NCI-H2227 (cell line): ENCODE measurements around the gene OPHN1.
"Not testable (repeated sequence)": the region's sequence is repeated elsewhere in the genome, so short reads cannot be mapped to it uniquely, and the experiment has no call there.

ENCODE experiments used
- DNase-seq: peaks from one replicate; lab custom pipeline; 2025; ENCODE audit not compliant: unreplicated experiment; lab: John Stamatoyannopoulos, UW

OPHN1 gene

DNA sequence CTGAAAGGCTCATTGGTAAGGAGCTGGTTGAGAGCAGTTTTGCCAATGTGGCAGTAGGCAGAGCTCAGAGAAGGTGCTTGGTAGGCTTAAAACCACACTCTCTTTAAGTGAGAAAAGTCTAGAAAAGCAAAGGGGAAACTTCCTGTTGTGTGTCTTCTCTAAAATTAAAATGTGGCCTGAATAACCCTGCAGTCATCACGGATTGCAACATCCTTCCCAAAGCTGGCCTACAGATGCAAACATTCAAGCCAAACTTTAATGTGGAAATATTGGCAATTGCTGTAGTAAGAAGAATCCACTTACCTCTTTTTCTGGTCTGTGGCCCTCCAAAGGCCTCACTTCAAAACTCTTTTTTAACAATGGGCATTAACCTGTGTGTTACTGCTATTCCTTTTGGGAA is 348.5 kb downstream of the OPHN1 start:
- DNase-seq, result no peak

- no peak for DNase-seq
Measured at GRCh38 chrX:68083510-68083909, 349.8 kb downstream of the OPHN1 start.

DNA sequence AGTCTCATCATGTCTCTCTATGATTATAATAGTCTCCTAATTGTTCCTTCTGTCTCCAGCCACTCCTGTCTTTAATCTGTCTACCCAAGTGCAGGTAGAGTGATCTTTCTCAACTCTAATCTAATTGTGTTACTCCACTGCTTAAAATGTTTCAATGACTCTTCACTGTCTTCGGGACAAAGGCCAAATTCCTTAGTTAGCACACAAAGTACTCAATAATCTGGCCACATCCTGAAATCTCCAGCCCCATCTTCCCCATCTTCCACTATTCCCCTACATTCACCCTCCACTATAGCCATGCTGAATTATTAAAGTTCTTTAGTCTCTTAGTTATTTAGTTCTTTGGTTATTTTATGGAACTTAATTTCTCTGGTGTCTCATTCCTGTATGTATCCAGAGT is 353.3 kb downstream of the OPHN1 start:
- no peak for DNase-seq

- DNase-seq, result not testable (repeated sequence)
Measured at GRCh38 chrX:68078801-68079200, 354.5 kb downstream of the OPHN1 start.

DNA sequence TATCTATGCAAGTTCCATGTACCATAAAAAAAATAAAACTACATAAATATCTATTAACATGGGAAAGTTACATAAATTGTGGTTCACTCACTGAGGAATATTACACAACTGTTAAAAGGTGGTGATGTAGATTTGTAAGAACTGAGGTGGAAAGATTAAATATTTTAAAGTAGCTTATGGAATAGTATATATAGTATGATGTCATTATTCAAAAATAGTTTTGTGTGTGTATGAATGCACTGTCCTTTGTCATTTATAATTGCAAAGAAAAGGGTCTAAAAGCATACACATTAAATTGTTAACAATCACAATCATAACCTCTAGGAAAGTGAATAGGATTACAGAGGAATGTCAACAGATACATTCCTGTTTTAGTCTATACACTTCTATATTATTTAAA is 355.9 kb downstream of the OPHN1 start:
- no peak for DNase-seq

- no peak for DNase-seq
Measured at GRCh38 chrX:68072041-68072440, 361.3 kb downstream of the OPHN1 start.

DNA sequence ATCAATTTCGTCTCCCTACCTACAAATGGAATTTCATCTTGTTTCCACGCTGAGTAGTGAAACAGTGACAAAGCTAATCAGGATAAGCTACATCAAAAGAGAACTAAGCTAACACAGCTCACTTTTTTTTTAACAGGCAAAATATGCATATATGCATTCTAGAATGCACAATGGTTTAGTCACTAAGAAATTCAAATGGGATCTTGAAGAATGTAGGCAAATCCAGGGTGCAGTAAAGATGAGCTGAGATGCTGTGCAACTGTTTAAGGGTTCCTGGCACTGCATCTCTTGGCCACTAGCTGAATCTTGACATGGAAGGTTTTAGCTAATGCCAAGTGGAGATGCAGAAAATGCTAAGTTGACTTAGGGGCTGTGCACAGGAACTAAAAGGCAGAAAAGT is 363.2 kb downstream of the OPHN1 start:
- not testable (repeated sequence) for DNase-seq

- DNase-seq, result no peak
Measured at GRCh38 chrX:68061206-68061535, 372.1 kb downstream of the OPHN1 start.

DNA sequence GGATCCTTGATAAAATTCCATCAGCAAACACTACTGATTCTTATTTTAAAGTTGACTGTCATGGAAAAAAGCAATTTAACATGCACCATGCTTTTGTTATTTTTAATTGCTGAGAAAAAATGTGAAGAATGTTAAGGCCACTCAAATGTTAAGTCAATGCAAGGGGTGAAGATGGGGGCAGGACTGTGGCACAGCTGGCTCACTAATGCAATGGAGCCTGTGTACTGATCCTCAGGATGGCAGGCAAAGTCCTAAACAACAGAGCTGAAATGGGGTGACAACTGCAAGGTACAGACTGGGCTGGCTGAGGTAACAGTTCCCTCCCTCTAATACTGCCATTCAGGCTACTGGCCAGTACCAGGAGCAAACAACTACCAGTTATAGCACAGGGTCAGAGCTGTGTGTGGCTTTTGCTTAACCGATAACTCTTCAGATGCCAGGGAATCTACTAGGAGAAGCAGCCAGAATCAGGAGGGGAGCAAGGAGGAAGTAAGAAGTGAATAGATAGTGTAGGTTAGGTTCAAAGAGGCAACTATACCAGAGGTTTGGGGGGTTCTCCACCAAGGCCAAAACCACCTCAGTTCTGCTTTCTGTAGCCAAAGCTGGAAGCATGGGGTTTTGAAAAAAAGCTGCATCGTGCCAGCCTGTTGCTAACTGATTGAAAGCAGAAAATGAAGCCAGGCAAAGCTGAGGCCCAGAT is 372.6 kb downstream of the OPHN1 start:
- DNase-seq, result no peak

DNA sequence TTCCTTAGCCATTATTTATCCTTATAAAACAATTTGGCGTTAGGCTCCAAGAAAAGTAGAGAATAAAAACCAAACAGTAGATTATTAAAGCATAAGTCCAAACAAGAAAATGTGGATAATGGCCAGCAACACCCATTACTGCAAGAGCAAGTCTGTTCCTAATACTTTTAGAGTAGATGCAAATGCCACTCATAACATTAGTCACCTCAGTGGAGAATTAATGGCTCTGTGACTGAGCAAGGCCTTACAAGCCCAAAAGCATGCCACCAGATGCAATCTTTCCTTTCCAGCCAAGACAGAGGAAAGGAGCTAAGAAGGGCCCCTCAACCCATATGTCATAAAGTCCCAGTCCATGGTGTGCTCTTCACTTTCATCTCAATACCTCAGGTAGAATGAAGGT is 373.8 kb downstream of the OPHN1 start:
- DNase-seq, result no peak

- no peak for DNase-seq
Measured at GRCh38 chrX:68049466-68049865, 383.8 kb downstream of the OPHN1 start.

DNA sequence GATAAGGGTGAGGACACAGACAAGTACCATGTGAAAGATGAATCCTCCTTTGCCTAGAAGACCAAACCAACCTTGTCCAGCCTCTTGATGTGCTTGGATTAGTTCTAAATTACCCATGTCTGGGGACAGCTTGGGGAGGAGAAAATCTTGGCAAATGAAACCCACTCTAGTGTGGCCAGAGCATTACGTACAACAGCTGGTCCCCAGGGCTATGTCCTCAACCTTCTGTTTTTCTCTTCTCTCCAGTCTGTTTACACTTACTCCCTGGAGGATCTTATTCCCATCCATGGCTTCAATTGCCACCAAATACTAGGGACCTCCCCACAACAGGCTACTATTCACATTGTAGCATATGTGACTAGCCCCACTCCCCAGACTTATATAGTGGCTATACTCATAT is 384.5 kb downstream of the OPHN1 start:
- no peak for DNase-seq

DNA sequence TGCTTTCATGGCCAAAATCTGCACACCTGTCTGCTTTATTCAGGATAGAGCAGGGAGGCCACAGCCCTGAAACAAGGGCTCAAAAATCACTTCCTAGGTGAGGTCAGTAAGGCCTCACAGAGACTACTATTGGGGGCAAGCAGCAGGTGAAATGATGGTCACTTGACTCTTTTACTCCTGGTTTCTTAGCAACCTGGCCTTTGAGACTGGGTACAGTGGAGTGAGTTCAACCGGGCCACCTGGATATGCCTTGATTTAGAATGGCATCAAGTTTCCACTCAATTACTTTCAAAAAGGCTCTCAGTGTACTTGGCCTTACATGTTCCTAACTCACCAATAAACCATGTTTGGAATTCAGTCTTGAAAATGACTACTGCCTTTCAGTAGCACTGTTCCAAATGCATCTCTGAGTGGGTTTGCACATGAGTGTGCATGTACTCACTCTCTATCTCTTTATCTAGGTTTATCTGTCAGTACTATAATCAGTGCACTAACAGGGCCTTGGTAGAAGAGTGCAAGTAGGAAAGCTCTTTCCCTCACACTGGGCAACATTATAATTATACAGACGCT is 388.2 kb downstream of the OPHN1 start:
- no peak for DNase-seq

- DNase-seq, result no peak
Measured at GRCh38 chrX:68043713-68044438, 389.4 kb downstream of the OPHN1 start.

DNA sequence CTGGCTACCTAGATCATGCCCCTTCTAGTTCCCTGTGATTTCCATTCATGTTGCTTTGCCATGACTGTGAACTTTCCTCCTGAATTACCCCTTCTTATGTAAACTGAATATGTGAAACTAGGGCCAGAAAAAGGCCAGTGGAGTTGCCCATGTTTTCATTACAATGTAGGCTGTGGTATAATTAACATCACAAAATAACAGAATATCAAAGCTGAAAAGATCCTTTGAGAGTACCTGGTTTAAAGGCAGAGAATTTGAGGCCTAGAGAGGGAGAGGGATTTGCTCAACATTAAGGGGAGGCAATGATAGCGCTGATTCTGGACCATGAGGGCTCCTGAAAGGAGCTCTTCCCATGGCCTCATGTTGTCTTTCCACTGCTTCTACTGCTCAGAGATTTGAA is 392.2 kb downstream of the OPHN1 start:
- no peak for DNase-seq

- no peak for DNase-seq
Measured at GRCh38 chrX:68018248-68019203, 414.8 kb downstream of the OPHN1 start.

DNA sequence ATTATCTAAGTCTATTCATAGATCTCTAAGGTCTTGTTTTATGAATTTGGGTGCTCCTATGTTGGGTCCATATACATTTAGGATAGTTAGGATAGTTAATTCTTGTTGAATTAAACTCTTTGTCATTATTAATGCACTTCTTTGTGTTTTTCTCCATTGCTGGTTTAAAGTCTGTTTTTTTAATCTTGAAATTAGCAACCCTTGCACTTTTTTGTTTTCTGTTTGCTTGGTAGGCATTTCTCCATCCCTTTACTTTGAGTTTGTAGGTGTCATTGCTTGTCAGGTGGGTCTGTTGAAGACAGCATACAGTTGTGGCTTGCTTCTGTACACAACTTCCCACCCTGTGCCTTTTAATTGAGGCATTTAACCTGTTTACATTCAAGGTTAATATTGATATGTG is 434.8 kb downstream of the OPHN1 start:
- no peak for DNase-seq
